CD4-positive, CD25-positive, alpha-beta regulatory T cell (primary cell): ENCODE results near the gene MTCH2. TPM values are rescaled to one million over a fixed set of nuclear protein-coding genes. Genes with fewer than 3 reads are reported as not detected.

Source experiments
- ATAC-seq, 2 donors: fragments of 150-1000 bp; cut with Tn5 transposase; one replicate each; pipeline ENCODE4 v1.10.0; 2021; ENCODE audit warnings: low read depth in 2 of 2, moderate number of reproducible peaks in 2 of 2, moderate library complexity in 1 of 2
- DNase-seq, 3 donors: peaks; one replicate each; pipeline versions ENCODE4 v3.0.0 to v3.0.0-alpha.2; 2012 to 2022; ENCODE audit warnings: mixed read lengths in 1 of 3
- H3K27ac ChIP-seq: one replicate; pipeline ENCODE4 v1.7.0; 2013; ENCODE audit warnings: mild to moderate bottlenecking, low read length; ENCODE audit not compliant: insufficient read depth, poor library complexity, severe bottlenecking
- H3K27me3 ChIP-seq: one replicate; pipeline ENCODE4 v1.7.0; 2013; ENCODE audit warnings: low read length; ENCODE audit not compliant: control insufficient read depth, insufficient read depth
- H3K36me3 ChIP-seq: one replicate; pipeline ENCODE4 v1.7.0; 2013; ENCODE audit warnings: mild to moderate bottlenecking, low read length, moderate library complexity; ENCODE audit not compliant: control insufficient read depth, insufficient read depth
- H3K4me1 ChIP-seq: 2 replicates; pipeline ENCODE4 v1.7.0; 2013; ENCODE audit warnings: mild to moderate bottlenecking, low read length; ENCODE audit not compliant: insufficient read depth, control insufficient read depth, poor library complexity, severe bottlenecking
- H3K4me3 ChIP-seq: one replicate; pipeline ENCODE4 v1.7.0; 2013; ENCODE audit warnings: low read depth, mild to moderate bottlenecking, low read length, moderate library complexity
- H3K9me3 ChIP-seq, 2 experiments: 1 replicate in 1 of 2; 2 replicates in 1 of 2; pipeline ENCODE4 v1.7.0; 2013; ENCODE audit warnings: low read length in 2 of 2, mild to moderate bottlenecking in 1 of 2, moderate library complexity in 1 of 2; ENCODE audit not compliant: control insufficient read depth in 2 of 2
- H3K27ac Mint-ChIP-seq, 3 donors: one replicate each; pipeline ENCODE4 v1.8.0; 2020 to 2022; ENCODE audit warnings: mild to moderate bottlenecking in 3 of 3, mixed read lengths in 3 of 3, moderate library complexity in 2 of 3
- H3K27me3 Mint-ChIP-seq: one replicate; pipeline ENCODE4 v1.8.0; 2022; ENCODE audit warnings: mild to moderate bottlenecking, mixed read lengths
- H3K36me3 Mint-ChIP-seq: one replicate; pipeline ENCODE4 v1.8.0; 2020; ENCODE audit warnings: mixed read lengths
- H3K4me1 Mint-ChIP-seq, 4 donors: one replicate each; pipeline ENCODE4 v1.8.0; 2020 to 2022; ENCODE audit warnings: mixed read lengths in 4 of 4, mild to moderate bottlenecking in 1 of 4
- H3K4me3 Mint-ChIP-seq, 4 donors: one replicate each; pipeline ENCODE4 v1.8.0; 2020 to 2022; ENCODE audit warnings: mild to moderate bottlenecking in 4 of 4, mixed read lengths in 4 of 4, moderate library complexity in 3 of 4
- H3K9me3 Mint-ChIP-seq, 7 donors: one replicate each; pipeline ENCODE4 v1.8.0; 2020 to 2022; ENCODE audit warnings: mixed read lengths in 7 of 7, mild to moderate bottlenecking in 3 of 7, moderate library complexity in 2 of 7
- polyA plus RNA-seq, 4 donors: library from polyadenylated mRNA; unstranded; fragments of 300-500 nt; fragmentation: Illumina TruSeq; gene quantifications; one replicate each; pipeline ENCODE4 v1.2.3, GENCODE V29; 2021
- total RNA-seq: library from RNA; stranded (reverse); gene quantifications from one replicate; pipeline ENCODE4 v1.2.3, GENCODE V29; 2022

The MTCH2 gene
- total and polyA plus RNA-seq, 5 donors from 2014 or later = 21.5 to 95.9 (median 60.8) TPM

- no peak overlapping the region for H3K27ac Mint-ChIP-seq
- Histone ChIP-seq H3K36me3 (no peaks in the 10 kb centered on the region), H3K27me3 (peaks cover 17% of the 10 kb centered on the region), H3K9me3 (no peaks in the 10 kb centered on the region), H3K4me1 (peaks cover 8% of the 10 kb centered on the region), H3K4me3 (no peak overlapping the region), H3K27ac (no peak overlapping the region)
- H3K4me1 Mint-ChIP-seq = peaks cover 0 to 9% (median 0%) of the 10 kb centered on the region in 4 donors
- DNase-seq (no peak), ATAC-seq (no peak)
- H3K4me3 Mint-ChIP-seq = no peak overlapping the region
- peaks cover 0 to 2% (median 0%) of the 10 kb centered on the region in 7 donors for H3K9me3 Mint-ChIP-seq
- H3K36me3 Mint-ChIP-seq = peaks cover 8% of the 10 kb centered on the region
- peaks cover 36% of the 10 kb centered on the region for H3K27me3 Mint-ChIP-seq
These were observed 47.3 kb downstream of the MTCH2 start for GRCh38 chr11:47595029-47595428.

GRCh38 chr11:47593934-47594855 is 48.2 kb downstream of the MTCH2 start, which contains the start of gene C1QTNF4:
Gene C1QTNF4, minus strand, starts transcription at chr11:47594411. Its CDS starts 3,601 bp downstream, at chr11:47590810.
- DNase-seq (no peak), ATAC-seq (no peak)
- Mint-ChIP-seq H3K4me3 (peak within 1 kb of the TSS in 2 of 4 donors; percentile 27 to 67), H3K4me1 (peaks cover 0 to 9% (median 0%) of the 10 kb centered on the region in 4 donors), H3K27ac (peak within 1 kb of the TSS in 1 of 3 donors; percentile 21), H3K36me3 (peaks cover 8% of the 10 kb centered on the region), H3K9me3 (peaks cover 0 to 2% (median 0%) of the 10 kb centered on the region in 7 donors), H3K27me3 (peaks cover 38% of the 10 kb centered on the region)
- Histone ChIP-seq H3K27me3 (peaks cover 17% of the 10 kb centered on the region), H3K27ac (no peak within 1 kb of the TSS), H3K9me3 (no peaks in the 10 kb centered on the region), H3K36me3 (no peaks in the 10 kb centered on the region), H3K4me1 (peaks cover 8% of the 10 kb centered on the region), H3K4me3 (no peak within 1 kb of the TSS)

DNA sequence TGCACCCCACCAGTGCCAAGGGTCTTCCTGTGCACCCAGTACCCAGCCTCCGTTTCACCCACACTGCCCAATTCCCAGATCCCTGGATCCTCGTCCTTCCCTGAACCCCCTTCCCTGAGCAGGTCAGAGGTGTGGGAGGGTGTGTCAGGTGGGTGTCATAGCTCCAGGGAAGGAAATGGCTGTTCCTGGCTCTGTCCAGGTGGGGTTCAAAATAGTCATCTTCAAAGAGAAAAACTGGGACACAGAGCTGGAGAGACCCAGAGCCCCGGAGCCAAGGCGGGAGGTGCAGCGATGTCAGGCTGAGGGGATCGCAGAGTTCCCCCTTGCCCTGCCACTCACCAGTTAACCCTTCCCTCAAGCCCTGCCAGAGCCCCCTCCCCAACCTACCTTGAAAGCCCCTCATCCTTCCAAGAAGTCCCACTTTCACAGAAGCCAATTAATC is 48.8 kb downstream of the MTCH2 start:
- H3K4me3 Mint-ChIP-seq = peak overlapping the region in 2 of 4 donors; percentile 27 to 67
- Histone ChIP-seq H3K4me3 (no peak overlapping the region), H3K36me3 (no peaks in the 10 kb centered on the region), H3K27ac (no peak overlapping the region), H3K4me1 (peaks cover 8% of the 10 kb centered on the region), H3K27me3 (peaks cover 17% of the 10 kb centered on the region), H3K9me3 (no peaks in the 10 kb centered on the region)
- no peak overlapping the region for H3K27ac Mint-ChIP-seq
- peaks cover 35% of the 10 kb centered on the region for H3K27me3 Mint-ChIP-seq
- H3K36me3 Mint-ChIP-seq = peaks cover 8% of the 10 kb centered on the region
- H3K4me1 Mint-ChIP-seq = peaks cover 0 to 9% (median 0%) of the 10 kb centered on the region in 4 donors
- DNase-seq = no peak
- no peak for ATAC-seq
- H3K9me3 Mint-ChIP-seq = peaks cover 0 to 2% (median 0%) of the 10 kb centered on the region in 7 donors

- Mint-ChIP-seq H3K4me1 (peaks cover 0 to 9% (median 0%) of the 10 kb centered on the region in 4 donors), H3K27ac (no peak overlapping the region), H3K9me3 (no peaks in the 10 kb centered on the region), H3K36me3 (peaks cover 8% of the 10 kb centered on the region), H3K4me3 (no peak overlapping the region), H3K27me3 (peaks cover 34% of the 10 kb centered on the region)
- ATAC-seq (no peak), DNase-seq (no peak)
- no peak overlapping the region for H3K4me3 ChIP-seq
- H3K27ac ChIP-seq = no peak overlapping the region
- no peaks in the 10 kb centered on the region for H3K36me3 ChIP-seq
- peaks cover 17% of the 10 kb centered on the region for H3K27me3 ChIP-seq
- no peaks in the 10 kb centered on the region for H3K9me3 ChIP-seq
- H3K4me1 ChIP-seq = peaks cover 8% of the 10 kb centered on the region
These were observed 49.4 kb downstream of the MTCH2 start for GRCh38 chr11:47592970-47593369.

- Mint-ChIP-seq H3K36me3 (peaks cover 8% of the 10 kb centered on the region), H3K4me1 (peaks cover 0 to 9% (median 0%) of the 10 kb centered on the region in 4 donors), H3K27me3 (peaks cover 34% of the 10 kb centered on the region), H3K27ac (no peak overlapping the region), H3K4me3 (no peak overlapping the region), H3K9me3 (no peaks in the 10 kb centered on the region)
- Histone ChIP-seq H3K36me3 (no peaks in the 10 kb centered on the region), H3K9me3 (no peaks in the 10 kb centered on the region), H3K4me3 (no peak overlapping the region), H3K27ac (no peak overlapping the region), H3K27me3 (peaks cover 17% of the 10 kb centered on the region), H3K4me1 (peaks cover 8% of the 10 kb centered on the region)
- ATAC-seq (no peak), DNase-seq (no peak)
These were observed 50.1 kb downstream of the MTCH2 start for GRCh38 chr11:47592251-47592650.

- H3K9me3 ChIP-seq = no peaks in the 10 kb centered on the region
- no peaks in the 10 kb centered on the region for H3K36me3 ChIP-seq
- H3K27me3 ChIP-seq = peaks cover 17% of the 10 kb centered on the region
- no peak overlapping the region for H3K27ac ChIP-seq
- H3K4me1 Mint-ChIP-seq = peaks cover 0 to 9% (median 0%) of the 10 kb centered on the region in 4 donors
- H3K27me3 Mint-ChIP-seq = peaks cover 34% of the 10 kb centered on the region
- H3K4me3 Mint-ChIP-seq = no peak overlapping the region
- H3K27ac Mint-ChIP-seq = no peak overlapping the region
- no peak for ATAC-seq
- DNase-seq = peak in 1 of 3 donors; percentile 17
- H3K4me3 ChIP-seq = no peak overlapping the region
- no peaks in the 10 kb centered on the region for H3K9me3 Mint-ChIP-seq
- H3K4me1 ChIP-seq = peaks cover 8% of the 10 kb centered on the region
- H3K36me3 Mint-ChIP-seq = peaks cover 8% of the 10 kb centered on the region
These were observed 50.6 kb downstream of the MTCH2 start for GRCh38 chr11:47591764-47592163.

- peaks cover 0 to 9% (median 0%) of the 10 kb centered on the region in 4 donors for H3K4me1 Mint-ChIP-seq
- peaks cover 30% of the 10 kb centered on the region for H3K27me3 Mint-ChIP-seq
- DNase-seq (no peak), ATAC-seq (no peak)
- Histone ChIP-seq H3K27me3 (peaks cover 17% of the 10 kb centered on the region), H3K9me3 (no peaks in the 10 kb centered on the region), H3K4me1 (peaks cover 8% of the 10 kb centered on the region), H3K27ac (no peak overlapping the region), H3K4me3 (no peak overlapping the region), H3K36me3 (no peaks in the 10 kb centered on the region)
- H3K27ac Mint-ChIP-seq = peak overlapping the region in 1 of 3 donors; percentile 14
- no peak overlapping the region for H3K4me3 Mint-ChIP-seq
- H3K9me3 Mint-ChIP-seq = no peaks in the 10 kb centered on the region
- peaks cover 5% of the 10 kb centered on the region for H3K36me3 Mint-ChIP-seq
These were observed 52.1 kb downstream of the MTCH2 start for GRCh38 chr11:47589977-47590861.
